Stimulated activated CD8-positive, alpha-beta memory T cell treated with anti-CD3 and anti-CD28 coated beads, Interleukin-7, amount 100 ng/mL, for 24 hours (primary cell): ENCODE results near the gene EFHC1.
"Not testable (repeated sequence)": the region's sequence is repeated elsewhere in the genome, so short reads cannot be mapped to it uniquely, and the experiment has no call there.

ENCODE experiments used
- DNase-seq: peaks from one replicate; pipeline ENCODE4 v3.0.0-alpha.2; 2020; ENCODE audit warnings: low read depth

Gene EFHC1

GRCh38 chr6:52419809-52420667 lies at the start of gene EFHC1:
Gene EFHC1, plus strand, starts transcription at chr6:52420342. Its CDS starts 69 bp downstream, at chr6:52420411.
- peak; percentile 97 for DNase-seq

GRCh38 chr6:52371656-52372191 lies 48.4 kb upstream of the EFHC1 start:
- no peak for DNase-seq

DNA sequence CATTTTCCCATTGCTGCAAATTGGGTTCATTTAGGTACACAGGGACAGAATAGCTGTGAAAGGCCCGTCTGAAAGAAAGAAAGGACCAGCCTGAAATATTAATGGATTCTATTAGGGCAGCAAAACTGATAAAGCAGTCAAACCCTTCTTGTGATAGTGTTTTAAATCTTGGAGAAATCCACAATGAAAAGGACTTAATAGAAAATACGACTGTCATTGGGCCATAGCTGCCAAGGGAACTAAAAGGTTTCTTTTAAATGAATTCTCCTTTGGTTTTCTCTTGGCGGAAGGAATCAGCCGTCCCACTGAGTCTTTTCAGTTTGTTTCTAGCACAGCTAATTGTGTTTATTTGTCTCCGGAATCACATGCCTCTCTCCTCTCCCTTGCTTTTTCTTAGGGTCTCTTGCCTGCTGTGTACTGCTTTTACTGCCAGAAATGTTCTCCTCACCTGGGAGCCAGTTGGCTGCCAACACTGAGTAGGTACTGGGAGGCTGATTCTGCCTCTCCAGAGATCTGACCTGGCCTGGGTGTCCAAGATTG lies 46.9 kb upstream of the EFHC1 start:
- DNase-seq = no peak

DNA sequence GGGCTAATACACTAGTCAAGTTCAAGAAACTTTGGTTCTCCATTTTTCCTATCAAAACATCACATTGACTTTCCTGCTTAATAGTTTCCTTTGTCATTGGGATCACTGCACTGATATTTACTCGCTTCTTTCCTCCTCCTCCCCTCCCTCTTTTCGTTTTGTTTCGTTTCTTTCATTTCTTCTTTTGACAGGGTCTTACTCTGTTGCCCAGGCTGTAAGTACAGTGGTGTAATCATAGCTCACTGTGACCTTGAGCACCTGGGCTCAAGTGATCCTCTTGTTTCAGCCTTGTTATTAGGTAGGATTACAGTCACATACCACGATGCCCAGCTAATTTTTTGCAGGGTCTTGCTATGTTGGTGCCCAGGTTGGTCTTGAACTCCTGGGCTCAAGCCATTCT lies 45.9 kb upstream of the EFHC1 start:
- DNase-seq = no peak

DNA sequence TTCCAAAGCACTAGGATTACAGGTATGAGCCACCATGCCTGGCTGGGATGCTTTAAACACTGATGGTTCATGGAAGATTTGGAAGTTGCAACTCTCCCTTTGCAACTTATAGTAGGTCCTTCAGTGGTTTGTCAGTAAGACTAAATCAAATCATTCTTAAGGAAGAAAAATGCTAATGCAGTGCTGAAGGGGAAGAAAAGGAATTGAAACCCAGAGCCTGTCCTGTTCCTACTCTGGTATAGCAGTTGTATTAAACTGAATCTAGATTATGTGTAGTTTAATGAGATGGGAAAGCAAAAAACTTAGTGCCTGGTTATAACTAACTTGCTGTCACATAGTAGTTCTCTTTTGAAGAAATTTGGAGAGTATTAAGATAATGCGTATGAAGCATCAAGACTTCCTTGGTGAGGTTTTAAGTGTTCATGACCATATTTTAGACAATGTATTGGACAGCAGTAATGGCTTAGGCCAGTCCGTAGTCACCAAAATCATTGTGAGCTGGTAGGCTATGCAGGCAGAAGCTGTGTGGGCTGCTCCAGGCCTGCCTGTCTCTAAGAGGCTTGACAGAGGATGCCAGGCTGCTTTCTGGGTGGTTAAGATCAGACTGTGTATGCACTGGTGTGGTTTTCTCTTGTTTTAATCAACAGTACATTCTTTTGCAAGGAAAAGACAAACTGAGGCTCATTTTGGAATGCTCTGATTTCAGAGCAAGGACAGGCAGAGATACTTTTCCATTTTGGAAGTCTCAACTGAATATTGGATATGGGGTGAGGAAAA lies 44.2 kb upstream of the EFHC1 start:
- DNase-seq = no peak

DNA sequence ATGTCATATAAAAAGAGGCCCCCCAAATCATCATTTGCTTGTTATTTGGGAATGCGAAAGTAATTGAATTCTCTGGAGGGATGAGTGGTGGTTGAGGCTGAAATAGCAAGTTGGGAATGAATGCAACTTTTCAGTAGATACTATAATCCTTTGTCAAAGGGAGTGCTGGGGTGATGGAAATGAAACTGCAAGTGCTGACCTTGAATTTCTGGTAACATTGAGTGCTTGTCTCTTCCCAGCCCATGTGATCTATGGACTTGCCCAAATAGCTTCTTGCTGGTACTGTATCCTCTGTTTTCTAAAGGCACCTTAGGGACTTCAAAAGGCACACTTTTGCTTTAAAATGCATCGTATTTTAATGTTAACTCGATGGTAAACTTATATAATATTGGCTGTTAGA lies 43.4 kb upstream of the EFHC1 start:
- no peak for DNase-seq

DNA sequence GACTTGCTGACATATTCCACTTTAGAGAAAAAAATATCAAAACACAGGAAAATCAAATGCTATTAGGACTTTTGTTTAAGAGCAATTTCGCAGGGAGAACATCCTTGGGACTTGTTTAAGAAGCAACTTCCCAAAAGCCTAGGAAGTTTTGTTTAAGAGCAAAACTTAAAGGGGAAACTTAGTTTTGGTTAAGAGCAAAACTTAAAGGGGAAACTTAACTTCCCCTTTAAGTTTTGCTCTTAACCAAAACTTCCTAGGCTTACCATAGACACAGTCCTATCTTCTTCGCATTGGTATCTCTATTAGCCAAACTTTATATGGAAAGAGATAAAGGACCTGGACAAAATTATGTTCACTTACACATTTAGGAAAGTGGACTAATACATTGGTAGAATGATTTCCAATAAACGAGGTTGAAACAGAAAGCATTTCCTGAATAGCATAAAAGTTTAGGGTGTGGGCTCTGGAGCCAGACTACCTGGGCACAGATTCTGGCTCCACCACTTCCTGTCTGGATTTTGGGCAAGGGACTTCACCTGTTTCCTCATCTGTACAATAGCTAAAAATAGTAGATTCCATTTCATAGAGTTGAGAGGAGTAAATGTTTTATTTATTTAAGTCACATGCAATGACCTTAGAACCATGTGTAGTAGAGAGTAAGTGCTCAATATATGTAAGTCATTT lies 42.5 kb upstream of the EFHC1 start:
- no peak for DNase-seq

GRCh38 chr6:52381249-52381648 lies 38.9 kb upstream of the EFHC1 start:
- DNase-seq = no peak

DNA sequence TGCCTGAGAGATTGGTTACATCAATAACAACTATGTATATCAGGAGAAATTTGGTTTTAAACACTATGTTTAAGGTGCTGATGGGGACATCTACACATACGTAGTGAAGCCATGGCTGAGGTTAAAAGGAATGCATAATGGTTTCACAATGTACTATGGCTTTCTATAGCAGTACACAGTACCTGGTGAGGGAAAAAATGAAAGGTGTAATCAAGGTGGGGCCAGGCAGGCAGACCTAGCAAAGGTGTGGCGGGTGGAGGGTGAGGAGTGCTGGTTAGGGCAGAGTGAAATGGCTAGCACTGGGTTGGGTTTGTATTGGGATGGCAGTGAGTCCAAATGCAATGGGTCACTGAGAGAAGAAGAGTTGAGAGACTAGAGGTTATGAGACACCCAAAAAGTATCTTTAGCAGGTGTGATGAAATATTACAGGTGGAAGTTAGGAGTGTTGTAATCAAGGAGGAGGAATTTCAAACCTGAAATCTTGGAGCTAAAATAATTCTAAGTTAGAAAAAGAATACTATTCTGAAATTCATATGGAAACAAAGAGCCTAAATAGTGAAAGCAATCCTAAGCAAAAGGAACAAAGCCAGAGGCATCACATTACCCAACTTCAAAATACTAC lies 35.9 kb upstream of the EFHC1 start:
- no peak for DNase-seq

- no peak for DNase-seq
Measured at GRCh38 chr6:52385074-52385473, 35.1 kb upstream of the EFHC1 start.

DNA sequence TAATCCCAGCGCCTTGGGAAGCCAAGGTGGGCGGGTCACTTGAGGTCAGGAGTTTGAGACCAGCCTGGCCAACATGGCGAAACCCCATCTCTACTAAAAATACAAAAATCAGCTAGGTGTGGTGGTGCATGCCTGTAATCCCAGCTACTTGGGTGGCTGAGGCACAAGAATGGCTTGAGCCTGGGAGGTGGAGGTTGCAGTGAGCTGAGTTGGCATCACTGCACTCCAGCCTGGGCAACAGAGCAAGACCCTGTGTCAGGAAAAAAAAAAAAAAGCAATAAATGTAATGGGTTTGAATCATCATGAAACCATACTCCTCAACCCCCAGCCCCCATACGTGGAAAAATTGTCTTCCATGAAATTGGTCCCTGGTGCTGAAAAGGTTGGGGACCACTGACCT lies 32.0 kb upstream of the EFHC1 start:
- DNase-seq = not testable (repeated sequence)

DNA sequence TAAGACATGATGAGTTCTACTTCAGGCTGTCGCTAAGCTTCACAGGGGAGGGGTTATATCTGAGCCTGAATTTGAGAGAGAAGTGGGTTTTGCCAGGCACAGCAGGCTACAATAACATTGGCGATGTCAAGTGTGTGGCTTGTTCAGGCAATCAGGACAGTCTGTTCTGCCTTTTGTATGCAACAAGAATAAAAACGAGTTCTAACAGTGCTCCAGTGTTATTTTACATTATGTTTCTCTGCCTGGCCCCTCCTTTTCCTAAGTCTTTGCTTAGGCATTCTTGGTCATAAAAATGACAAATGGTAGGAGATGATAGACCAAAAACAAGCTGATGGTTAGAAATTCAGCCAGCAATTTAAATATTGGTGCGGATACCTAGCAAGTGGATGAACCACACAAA lies 31.4 kb upstream of the EFHC1 start:
- no peak for DNase-seq

GRCh38 chr6:52389264-52389625 lies 30.9 kb upstream of the EFHC1 start:
- no peak for DNase-seq

DNA sequence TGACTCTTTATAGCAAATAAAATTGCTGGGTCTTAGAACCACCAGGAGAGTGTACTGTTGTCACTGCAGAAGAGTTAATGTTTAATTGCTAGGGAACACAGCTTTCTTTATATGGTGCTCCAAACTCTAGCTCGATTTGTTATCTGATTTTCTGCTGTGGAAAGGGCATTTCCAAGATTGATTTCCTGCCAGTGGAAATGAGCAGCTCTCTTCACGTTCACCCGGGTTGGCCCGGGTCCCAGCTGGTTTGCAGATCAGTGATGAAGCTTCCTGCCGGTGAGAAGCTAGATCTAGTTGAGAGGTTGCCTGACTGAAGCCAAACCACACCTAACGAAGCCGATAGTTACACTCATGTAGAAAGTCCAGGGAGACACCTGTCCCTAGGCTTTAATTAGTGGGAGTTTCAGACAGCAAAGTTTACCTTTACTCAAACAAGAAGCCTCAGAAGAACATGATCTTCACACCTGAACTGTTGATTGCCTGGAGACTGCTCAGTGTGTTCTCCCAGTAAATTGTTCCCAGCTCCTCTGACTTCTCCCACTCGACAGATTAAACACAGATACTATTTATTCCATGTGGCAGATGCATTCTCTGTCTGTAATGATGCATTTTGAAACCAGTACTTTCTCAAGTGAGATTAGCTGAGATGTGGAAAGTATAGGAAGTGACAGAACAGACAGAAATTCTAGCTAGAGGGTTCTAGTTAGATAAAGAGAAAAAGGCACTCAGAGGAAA lies 30.3 kb upstream of the EFHC1 start:
- DNase-seq = no peak

- no peak for DNase-seq
Measured at GRCh38 chr6:52390361-52390727, 29.8 kb upstream of the EFHC1 start.

GRCh38 chr6:52391599-52391998 lies 28.5 kb upstream of the EFHC1 start:
- no peak for DNase-seq

DNA sequence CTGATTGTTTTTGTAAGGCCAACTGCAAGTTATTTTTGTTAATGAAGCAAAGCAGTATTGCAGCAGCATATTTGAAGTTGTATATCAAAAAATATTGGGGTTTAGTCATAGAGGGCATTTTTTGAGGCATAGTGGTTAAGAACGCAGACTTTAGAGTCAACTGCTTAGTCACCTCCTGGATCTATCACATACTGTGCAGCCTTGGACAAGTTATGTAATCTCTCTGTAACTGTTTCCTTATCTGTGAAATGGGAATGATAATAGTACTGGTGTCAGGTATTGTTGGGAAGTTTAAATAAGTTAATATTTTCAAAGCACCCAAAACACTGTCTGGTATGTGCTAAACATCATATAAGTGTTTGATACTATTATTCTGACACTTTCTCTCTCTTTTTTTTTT lies 27.2 kb upstream of the EFHC1 start:
- no peak for DNase-seq

- no peak for DNase-seq
Measured at GRCh38 chr6:52393780-52394179, 26.4 kb upstream of the EFHC1 start.

DNA sequence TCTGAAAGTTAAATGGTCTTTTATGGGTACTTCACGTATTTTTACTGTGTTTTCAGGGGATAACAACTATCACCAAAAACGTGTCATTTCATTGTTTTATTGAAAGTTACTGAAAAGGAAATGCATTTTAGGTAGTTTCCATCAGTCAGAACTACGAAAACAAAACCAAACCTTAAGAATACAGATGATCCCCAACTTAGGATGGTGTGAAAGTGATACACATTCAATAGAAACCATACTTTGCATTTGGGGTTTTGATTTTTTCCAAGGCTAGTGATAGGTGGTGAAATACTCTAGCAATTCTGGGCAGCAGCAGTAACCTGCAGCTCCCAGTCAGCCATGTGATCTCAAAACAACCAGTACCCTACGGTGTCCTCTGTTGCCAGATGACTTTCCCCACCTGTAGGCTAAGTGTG lies 25.9 kb upstream of the EFHC1 start:
- DNase-seq = no peak

DNA sequence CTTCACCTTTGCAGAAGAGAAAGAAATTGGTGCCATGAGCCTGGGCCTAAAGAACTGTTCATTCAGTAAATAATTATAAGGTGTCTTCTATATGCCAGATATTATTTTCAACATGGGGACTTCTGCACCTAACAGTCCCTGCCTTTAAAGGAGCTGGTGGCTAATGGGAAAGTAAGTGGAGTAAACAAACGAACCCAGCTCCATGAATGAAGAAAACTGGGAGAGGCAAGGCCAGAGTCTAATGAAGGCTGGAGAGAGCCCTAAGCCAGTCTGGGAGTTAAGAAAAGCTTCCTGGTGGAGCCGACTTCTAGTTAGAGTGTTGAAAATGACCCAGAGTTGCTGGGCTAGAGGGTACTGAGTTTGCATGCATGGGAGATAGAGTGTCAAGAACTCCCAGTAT lies 24.2 kb upstream of the EFHC1 start:
- no peak for DNase-seq
